Measurements from ENCODE around the gene MTERF2.

DNA sequence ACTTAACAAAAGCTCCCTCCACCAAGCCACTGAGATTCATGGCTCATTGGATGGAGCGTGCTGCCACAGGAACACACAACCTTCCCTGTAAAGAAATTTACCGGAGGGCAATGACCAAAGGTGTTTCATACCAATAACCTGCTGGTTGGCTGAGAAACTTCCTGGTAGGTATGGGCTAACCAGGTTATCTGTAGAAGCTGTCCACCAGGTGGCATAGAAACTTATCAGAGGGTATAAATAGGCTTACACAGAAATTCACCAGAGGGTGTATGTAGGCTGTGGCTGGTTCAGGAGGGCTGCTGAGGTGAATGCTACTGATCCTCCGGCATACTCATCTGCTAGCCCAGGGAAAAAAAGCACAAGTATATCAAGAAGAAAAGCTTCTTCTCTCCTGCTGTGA lies 27.1 kb upstream of the MTERF2 start:
- TF ChIP-seq POLR2A (IDR thresholded peaks at IDR 0.05): no peak
- TF ChIP-seq, protein P1, sequence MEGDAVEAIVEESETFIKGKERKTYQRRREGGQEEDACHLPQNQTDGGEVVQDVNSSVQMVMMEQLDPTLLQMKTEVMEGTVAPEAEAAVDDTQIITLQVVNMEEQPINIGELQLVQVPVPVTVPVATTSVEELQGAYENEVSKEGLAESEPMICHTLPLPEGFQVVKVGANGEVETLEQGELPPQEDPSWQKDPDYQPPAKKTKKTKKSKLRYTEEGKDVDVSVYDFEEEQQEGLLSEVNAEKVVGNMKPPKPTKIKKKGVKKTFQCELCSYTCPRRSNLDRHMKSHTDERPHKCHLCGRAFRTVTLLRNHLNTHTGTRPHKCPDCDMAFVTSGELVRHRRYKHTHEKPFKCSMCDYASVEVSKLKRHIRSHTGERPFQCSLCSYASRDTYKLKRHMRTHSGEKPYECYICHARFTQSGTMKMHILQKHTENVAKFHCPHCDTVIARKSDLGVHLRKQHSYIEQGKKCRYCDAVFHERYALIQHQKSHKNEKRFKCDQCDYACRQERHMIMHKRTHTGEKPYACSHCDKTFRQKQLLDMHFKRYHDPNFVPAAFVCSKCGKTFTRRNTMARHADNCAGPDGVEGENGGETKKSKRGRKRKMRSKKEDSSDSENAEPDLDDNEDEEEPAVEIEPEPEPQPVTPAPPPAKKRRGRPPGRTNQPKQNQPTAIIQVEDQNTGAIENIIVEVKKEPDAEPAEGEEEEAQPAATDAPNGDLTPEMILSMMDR (IDR thresholded peaks at IDR 0.05 in 4 of 5, conservative IDR thresholded peaks at IDR 0.05 in 1 of 5): peak in 2 of 5 experiments; percentile 13 to 31
